Nucleus accumbens (tissue), 56 donors: ENCODE measurements around the gene COL5A3.
A peak's percentile ranks its signal among the peaks of the same experiment; 100 is the strongest.
"Not testable (repeated sequence)": the region's sequence is repeated elsewhere in the genome, so short reads cannot be mapped to it uniquely, and the experiment has no call there.

Source experiments
- DNase-seq, 56 donors: peaks; one replicate each; lab custom pipeline; 2025; lab: John Stamatoyannopoulos, UW

The COL5A3 gene

DNA sequence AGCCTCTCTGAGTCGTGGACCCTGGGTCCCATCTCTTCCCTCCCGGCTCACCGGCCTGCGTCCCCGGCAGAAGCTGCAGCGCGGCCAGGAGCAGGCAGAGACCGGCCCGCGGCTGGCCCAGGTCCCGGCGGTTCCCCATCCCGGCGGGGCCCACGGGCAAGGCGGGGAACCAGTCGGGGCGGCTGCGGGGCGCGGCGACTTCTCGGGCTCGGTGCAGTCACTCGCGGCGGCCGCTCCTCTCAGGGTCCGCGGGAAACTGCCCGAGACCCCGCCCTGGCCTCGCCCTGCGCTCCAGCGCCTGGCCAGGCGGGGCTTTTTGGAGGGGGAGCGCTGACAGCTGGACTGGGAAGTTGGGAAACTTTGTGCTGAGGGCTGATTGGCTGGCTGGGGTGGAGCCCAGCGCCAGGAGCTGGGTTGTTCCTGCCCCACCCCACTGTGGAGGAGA lies at the start of gene COL5A3:
Gene COL5A3, minus strand, starts transcription at position 258 of the 445 bp plus-strand sequence. Its CDS starts 119 bp downstream, at position 139.
- DNase-seq = peak in 1 of 56 donors; percentile 35

DNA sequence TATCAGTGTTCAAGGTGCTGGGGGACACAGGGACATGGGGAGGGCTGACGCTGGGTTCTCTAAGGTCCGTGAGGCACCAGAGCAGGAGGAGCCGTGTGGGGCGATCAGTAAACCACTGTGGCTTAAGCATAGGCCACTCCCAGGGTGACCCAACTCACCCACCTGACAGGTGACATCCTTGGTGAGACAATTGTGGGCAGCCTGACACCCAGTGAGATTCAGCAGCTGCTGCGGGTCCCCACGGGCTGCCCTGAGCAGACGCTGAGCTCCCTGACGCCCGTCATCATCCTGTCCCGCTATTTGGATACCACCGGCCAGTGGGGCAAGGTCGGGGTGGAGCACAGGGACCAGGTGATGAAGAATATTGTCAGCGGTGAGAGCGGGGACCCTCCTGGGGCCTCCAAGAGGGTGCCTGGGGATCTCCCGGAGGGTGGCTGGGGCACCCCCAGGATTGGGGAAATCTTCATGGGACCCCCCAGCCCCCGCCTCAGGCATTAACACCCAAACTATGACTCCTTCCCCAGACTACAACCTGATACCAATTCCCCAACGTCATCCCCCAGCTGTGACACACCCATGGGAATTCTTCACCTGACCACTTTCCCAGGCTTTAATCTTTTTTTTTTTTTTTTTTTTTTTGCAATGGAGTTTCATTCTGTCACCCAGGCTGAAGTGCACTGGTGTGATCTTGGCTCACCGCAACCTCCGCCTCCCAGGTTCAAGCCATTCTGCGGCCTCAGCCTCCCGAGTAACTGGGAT lies 42.5 kb upstream of the COL5A3 start:
- no peak for DNase-seq

DNA sequence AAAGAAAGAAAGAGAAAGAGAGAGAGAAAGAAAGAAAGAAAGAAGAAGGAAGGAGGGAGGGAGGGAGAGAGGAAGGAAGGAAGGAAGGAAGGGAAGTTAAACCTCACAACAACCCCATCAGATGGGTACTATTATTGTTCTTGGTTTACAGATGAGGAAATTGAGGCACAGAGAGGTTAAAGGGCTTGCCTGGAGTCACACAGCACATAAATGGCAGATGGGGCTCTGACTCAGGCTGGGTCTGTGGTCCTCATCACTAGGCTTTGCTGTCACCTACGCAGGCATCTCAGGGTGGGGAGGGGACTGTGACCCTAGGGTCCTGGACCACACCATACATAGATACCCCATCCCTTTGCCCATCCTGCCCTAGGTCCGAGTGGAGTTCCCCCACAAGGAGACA lies 39.3 kb upstream of the COL5A3 start:
- DNase-seq = no peak

DNA sequence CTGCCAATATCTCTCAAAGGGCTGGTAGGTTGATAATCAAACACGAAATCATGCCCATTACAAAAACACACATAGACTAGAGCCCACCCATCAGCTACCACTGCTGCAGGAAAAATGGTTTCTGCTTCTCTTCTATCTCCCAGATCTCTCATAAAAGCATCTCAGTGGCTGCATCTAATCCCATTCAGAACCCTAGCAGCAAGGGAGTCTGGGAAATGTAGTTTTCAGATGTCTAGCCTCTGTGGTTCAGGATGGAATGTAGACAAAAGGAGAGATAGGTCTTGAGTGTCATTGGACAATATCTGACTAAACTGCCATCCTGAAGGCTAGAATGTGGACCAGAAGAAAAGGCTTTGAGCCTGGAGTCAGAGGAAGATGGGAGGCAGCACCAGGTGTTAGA lies 35.1 kb upstream of the COL5A3 start:
- DNase-seq = no peak

DNA sequence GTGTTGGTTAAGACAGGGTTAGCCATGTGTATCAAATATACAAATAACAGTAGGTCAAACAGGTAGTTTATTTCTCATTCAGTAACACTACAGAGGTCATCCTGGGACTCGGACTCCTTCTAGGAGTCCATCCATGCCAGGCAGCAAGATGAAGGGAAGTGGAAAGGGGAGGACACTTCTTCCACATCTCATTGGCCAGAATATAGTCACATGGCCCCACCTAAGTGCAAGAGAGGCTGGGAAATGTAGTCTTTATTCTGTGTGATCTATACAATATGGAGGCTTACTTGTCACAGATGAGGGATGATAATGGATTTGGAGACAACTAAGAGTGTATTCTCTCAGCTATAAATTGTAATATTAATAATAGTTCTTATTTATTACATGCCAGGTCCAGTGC lies 34.1 kb upstream of the COL5A3 start:
- no peak for DNase-seq

DNA sequence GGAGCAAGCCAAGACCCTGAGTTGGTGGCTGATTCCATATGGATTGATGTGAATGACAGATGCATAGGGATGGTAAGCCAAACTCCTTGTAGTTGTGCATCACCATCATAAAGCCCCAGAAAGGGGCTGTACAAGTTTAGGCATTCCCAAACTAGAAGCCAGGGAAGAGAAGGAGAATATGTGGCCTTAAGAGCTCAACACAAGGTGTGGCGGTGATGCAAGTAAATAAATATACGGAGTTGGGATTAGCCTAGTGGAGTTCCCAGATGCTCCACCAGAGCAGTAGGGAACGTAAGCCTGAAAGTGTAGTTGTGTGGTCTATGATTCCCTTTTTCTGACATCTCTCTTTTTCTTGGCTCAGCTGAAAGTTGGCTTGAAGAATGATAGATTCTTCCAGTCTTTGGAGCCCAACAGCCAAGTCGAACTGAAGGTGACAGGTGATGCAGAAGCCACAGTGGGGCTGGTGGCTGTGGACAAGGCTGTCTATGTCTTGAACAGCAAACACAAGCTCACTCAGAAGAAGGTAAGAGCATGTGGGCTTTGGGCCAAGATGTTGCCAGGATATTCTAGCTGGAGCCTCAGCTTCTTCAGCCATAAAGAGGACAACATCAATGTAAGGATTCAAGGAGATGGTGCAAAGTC lies 33.1 kb upstream of the COL5A3 start:
- no peak for DNase-seq

DNA sequence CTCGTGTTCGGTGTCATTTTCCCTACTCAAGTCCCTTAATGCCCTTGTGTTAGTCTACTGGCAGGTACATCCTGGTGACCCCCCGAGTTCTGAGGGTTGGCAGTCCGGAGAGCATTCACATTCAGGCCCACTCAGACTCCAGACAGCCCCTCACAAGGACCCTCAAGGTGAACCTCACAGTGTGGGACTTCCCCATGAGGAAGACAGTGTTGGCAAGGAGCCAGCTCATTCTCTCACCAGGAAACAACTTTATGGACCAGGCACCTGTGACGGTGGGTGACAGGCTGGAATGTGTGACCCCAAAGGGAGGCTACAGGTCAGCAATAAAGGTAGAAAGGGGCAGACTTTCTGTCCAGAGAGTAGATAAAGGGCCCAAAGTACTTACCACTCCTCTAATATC lies 27.5 kb upstream of the COL5A3 start:
- DNase-seq = peak in 1 of 56 donors; percentile 2

DNA sequence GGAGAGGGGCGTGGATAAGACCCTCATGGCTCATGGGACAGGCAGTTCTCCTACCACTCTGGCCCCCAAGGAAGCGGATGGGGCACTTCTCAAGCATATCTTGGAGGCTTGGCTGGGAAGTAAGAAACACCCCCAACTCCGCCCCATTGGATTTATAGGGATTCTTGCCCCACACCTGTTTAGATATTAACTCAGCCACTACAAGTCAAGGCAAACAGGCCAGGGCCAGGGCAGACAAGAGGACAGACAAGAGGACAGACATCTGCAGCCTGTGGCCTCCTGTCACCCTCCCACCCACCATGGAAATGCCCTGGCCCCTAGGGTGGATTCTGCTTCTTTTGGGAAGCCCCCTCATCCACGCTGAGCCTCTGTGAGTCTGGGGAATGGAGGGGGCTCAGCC lies 27.1 kb upstream of the COL5A3 start:
- DNase-seq = no peak

DNA sequence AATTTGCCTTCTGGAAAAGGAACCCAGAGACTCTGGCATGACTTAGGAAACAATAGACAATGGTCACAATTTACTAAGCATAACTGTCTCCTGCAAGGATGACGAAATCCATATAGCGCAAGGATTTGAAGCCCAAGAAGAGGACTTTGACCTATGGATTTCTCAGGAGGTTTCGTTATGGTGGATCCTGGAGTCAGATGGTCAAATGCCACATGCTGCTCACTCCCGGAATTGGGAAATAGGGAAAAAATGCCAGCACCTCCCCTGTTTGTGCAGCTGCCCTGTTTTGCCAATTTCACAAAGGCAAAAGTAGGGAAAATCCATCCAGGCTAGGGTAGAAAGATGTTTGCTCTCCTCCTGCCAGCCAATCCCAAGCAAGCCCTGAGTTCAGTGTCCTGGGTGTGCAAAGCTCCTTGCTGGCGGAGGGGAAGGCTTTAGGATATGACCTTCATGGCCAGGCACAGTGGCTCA lies 26.3 kb upstream of the COL5A3 start:
- DNase-seq = no peak

DNA sequence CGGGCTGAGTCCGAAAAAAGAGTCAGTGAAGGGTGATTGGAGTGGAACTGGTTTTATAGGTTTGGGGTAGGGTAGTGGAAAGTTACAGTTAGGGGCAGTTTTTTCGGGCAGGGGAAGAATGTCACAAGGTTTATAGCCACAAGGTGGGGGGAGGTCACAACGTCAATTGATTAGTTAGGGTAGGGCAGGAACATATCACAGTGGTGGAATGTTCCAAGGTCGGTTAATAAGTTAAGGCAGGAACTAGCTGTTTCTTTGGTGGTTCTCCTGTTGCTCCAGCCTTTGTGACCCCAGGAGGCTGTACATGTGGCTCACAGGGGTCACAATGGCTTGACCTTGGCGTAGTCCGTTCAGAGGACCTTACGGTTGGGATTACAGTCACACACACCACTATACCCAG lies 23.3 kb upstream of the COL5A3 start:
- no peak for DNase-seq

DNA sequence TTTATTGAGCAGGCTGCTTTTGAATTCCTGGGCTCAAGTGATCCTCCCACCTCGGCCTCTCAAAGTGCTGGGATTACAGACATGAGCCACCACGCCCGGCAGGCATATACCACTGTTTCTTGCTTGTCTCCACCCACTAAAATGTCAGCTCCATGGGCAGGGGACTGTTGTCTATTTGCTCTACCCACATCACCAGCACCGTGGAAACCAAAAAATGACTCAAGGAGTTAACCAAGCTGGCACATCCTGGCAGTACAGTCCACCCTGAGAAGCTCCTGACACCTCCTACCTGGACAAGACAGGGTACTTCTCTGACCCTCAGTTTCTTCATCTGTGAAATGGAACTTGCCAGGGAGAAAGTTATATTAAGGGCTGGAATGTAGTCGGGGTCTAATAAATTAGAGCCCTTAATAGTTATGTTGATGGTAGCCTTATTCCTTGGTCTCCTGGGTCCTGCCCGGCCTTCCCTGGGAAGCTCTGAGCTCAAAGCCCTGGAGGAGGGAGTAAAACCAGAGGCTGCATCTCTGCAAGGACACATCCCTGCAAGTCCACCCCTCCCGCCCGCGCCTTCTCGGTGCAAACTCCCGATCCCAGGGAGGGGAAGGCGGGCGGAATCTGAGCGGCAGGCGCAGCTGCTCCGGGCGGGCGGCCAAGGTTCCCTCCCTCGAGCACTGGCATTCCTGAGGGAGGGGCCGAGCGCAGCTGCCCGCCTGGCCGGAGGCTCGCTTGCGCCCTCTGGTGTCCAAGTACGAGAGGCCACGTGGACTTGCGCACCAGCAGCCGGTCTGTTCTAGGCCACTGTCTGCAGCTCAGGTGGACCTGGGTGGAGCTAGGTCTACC lies 17.1 kb upstream of the COL5A3 start:
- DNase-seq = peak in 55 of 56 donors; percentile 18 to 96 (median 81)

DNA sequence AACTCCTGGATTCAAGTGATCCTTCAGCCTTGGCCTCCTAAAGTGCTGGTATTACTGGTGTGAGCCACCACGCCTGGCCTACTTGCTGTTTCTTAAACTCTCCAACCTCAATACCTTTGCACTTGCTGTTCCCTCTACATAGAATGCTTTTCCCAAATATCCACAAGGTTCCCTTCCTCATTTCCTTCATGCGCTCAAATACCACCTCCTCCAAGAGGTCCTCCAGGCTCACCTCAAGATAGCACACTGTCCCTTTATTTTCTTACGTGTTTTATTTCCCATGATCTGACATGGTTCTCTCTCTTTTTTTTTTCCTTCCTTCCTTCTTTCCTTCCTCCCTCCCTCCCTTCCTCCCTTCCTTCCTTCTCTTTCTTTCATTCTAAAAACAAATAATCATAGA lies 16.4 kb upstream of the COL5A3 start:
- no peak for DNase-seq

DNA sequence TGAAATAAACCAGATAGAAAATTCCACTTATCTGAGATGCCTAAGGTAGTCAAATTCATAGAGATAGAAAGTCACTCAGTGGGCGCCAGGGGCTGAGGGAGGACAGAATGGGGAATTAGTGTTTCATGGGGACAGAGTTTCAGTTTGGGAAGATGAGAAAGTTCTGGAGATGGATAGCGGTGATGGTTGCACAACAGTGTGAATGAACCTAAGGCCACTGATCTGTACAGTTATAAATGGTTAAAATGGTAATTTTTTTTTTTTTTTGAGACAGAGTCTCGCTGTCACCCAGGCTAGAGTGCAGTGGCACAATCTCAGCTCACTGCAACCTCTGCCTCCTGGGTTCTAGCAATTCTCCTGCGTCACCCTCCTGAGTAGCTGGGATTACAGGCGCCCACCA lies 12.8 kb upstream of the COL5A3 start:
- not testable (repeated sequence) for DNase-seq

DNA sequence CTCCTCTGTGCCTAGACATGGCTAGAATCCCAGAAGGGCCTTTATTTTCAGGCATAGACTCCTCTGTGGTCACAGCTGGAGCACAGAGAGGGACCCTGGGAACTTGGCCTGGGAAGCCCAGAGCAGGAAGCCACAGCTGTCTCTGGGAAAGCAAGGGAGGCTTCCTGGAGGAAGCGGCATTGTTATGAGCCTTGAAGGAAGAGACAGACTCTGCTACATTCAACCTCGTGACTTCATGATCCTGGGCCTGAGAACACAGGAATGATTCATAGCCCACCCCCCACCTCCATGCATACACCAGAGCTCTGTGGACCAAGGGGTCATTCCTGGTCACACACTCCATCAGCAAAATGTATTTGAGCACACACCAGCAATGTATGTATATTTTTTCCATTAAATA lies 11.6 kb upstream of the COL5A3 start:
- peak in 1 of 56 donors; percentile 1 for DNase-seq

DNA sequence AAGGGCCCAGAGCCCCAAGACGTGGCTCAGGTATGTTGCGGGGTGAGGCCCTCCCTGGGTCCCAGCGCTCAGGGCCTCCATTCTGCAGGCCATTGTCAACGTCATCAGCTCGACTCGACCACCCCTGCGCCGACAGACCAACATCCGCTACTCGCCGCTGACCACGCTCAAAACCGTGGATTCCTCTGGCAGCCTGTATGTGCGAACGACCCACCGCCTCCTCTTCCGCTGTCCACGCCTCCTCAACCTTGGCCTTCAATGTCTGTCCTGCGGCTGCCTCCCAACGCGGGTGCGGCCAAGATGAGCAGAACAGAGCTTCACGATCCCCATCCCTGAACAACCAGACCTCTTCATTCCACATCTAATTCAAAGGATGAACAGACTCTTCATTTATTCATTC lies 11.1 kb upstream of the COL5A3 start:
- no peak for DNase-seq

DNA sequence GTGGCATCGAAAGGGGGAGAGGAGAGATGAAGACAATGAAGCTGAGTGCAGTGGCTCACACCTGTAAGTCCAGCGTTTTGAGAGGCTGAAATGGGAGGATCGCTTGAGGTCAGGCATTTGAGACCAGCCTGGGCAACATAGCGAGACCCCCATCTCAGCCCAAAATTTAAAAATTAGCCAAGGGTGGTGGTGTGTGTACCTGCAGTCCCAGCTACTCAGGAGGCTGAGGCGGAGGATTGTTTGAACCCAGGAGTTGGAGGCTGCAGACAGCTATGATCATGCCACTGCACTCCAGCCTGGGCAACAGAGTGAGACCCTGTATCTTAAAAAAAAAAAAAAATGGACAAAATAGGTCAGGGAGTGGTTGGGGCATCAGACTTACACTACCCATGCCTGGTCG lies 10.5 kb upstream of the COL5A3 start:
- DNase-seq = no peak

DNA sequence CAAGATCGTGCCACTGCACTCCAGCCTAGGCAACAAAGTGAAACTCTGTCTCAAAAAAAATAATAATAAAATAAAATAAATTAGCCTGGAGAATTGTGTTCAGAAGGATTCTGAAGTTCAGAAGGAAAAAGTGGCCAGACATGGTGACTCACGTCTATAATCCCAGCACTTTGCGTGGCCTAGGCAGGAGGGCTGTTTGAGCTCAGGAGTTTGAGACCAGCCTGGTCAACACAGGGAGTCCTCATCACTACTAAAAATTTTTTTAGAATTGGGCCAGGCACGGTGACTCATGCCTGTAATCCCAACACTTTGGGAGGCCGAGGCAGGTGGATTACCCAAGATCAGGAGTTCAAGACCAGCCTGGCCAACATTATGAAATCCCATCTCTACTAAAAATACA lies 8.9 kb upstream of the COL5A3 start:
- no peak for DNase-seq

DNA sequence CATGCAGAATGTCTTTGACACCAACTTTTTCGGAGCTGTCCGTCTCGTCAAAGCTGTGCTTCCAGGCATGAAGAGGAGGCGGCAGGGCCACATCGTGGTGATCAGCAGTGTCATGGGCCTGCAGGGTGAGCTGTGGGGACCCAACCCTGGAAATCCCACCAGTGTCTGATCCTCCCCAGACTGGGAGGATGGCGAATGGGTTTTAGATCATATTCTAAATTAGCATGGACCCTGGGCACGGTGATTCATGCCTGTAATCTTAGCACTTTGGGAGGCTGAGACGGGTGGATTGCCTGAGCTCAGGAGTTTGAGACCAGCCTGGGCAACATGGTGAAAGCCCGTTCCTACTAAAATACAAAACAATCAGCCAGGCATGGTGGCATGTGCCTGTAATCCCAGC lies 8.5 kb upstream of the COL5A3 start:
- no peak for DNase-seq

DNA sequence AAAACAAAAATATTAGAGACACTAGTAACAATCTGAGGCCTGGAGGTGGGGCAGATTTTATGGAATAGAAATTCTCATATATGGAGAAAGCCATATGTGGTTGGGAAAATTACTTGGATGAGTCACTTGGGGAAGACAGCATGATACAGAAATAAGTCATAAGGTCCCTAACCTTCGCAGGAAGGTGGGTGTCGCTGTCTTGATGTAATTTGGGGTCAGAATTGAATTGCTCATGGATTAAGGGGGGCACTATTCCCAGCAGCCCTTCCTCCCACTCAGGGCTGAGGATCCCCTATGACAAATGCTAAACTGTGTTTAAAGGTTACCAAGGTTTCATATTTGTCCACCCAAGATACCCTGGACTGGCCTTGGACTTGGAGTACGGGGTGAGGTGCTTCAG lies 8.0 kb upstream of the COL5A3 start:
- no peak for DNase-seq

DNA sequence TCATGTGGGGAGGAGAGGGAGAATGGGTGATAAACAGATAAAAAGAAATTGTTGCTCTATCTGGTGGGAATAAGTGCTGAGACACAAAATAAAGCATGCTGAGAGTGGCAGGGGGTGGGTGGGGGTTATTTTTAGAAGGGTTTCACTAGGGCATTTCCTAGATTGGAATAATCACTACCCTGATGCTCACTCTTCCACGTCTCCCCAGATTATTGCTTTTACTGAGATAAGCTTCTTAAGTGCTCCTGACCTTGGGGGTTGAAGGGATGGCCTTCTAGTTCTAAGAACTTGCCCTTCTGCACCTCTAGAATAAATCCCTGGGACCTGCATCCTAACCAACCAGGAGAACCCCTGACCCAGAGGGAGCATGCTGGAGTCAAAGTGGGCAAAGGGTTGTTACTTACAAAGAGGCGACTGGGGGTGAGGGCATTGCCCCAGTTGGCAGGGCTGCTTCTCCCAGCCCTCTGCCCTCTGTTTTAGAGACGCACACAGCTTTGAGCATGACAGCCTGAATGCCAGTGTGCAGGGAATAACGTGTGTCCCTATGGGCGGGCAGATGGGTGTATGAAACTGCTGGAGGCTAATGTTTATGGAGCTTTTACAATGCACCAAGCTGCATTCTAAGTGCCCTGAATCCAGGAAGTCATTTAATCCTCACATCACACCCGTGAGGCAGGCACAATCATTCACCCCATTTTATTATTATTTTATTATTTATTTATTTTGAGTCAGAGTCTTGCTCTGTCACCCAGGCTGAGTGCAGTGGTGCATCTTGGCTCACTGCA lies 3.7 kb upstream of the COL5A3 start:
- no peak for DNase-seq
